NAMALWA (cell line): ENCODE data around the gene CCL15.
"Not testable (repeated sequence)": the region's sequence is repeated elsewhere in the genome, so short reads cannot be mapped to it uniquely, and the experiment has no call there.

Experiments used
- DNase-seq: peaks from one replicate; pipeline ENCODE4 v3.0.0-alpha.2; 2015; ENCODE audit warnings: low spot score

CCL15 gene, protein sequence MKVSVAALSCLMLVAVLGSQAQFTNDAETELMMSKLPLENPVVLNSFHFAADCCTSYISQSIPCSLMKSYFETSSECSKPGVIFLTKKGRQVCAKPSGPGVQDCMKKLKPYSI

DNA sequence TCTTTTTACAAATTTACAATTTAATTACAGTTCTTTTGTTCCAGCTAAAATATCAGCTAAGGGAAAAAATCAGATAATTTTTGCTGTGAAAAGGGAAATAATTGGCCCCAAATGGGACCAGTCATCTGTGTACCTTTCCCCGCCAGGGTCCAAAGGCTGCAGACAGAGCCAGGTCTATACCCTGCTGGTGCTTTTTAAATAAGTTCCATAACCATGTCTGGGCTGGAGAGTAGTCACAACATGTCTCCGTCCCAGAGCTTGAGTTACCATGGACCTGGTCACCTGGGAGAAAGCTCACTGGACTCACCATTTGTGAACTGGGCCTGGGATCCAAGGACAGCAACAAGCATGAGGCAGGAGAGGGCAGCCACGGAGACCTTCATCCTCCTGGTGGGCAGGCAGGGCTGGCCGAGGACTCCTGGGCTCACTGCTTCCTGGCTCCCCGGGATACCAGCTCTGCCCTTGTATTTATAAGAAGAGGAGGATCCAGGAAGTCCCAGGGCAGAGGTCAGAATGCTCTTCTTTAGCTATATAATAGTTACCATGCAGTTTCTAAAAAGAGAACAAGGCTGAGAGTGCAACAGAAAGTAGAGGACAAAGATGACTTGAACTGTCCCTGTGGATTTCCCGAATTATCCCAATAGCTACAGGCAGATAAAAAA is at the start of gene CCL15:
TSS of gene CCL15 (minus strand) at position 444 of the 662 bp plus-strand sequence. CDS start at position 383, 61 bp downstream.
- DNase-seq, result no peak

DNA sequence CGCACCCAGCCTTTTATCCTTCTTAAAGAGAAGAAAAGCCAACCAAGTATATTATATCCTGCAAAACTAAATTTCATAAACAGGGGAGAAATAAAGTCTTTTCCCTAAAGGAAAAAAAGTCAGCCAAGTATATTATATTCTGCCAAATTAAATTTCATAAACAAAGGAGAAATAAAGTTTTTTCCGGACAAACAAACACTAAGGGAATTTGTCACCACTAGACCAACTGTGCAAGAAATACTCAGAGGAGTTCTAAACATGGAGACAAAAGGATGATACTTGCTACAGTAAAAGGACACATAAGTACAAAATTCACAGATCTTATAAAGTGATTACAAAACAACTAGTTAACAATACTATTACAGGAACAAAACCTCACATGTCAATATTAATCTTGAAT is 48.3 kb upstream of the CCL15 start:
- no peak for DNase-seq

DNA sequence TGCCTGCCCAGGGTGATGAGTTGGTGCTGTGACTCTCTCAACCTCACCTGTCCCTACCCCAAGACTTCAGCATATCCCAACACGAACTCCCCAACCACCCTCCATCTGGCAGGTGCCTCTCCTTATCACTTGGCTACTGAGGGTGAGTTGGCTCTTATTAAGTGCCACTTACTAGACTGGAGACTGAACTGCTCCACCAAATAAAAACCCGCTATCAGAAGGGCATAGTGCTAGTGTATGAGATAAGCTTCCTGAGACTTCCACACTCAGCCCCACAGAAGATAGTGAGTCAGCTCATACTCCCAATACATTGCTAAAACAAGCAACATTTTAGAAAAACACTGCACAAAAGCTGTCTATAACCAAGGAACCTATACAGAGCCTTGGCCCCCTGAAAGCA is 46.7 kb upstream of the CCL15 start:
- no peak for DNase-seq

DNA sequence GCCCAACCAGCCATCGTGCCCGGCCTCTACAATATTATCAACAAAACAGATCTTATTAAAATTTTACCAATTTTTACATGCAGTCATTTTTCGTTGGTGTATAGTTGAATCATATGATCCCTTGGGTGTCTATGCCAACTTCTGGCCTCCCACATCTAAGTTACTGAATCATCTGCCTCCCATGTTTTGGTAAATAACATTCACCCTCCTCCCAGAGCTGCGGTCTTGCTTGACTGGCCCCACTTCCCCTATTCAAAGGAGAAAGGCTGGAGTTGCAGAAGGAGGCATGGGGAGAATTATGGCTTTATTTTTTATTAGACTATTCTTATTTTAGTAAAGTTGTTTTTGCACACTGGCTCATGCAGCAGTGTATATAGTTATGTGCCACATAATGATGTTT is 34.9 kb upstream of the CCL15 start:
- no peak for DNase-seq

DNA sequence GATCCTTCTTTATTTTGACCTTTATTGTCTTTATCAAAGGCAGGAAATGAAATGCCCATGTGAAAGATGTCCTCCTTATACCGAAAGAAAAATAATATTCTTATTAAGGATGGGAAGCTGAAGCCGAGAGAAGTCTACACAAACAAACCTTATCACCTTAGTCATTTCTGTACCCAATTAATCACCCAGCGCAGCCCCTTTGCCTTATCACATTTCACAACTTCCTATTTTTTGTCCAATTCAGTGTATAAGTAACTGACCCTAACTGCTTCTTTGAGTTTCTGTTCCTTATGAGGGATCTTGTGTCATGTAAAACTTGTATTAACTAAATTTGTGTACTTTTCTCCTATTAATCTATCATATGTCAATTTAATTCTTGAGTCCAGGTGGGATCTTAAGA is 32.8 kb upstream of the CCL15 start:
- peak; percentile 15 for DNase-seq

DNA sequence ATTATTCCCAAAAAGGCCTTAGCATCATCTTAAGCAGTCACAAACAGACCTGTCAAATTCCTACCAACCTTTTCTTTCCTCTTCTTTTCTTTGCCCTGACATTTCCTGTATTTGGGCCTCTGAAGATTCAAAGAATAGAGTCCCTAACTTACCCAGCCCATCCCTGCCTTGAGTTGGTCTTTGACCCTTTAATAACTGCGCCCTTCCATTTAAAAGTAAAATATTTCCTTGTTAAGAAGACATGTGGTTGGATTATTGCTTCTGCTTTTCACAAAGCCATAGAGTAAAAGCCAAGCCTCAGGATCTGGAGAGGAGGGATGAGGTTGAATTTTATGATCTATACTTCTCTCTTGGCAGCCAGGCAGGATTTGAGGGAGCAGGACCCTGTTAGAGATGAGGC is 29.6 kb upstream of the CCL15 start:
- no peak for DNase-seq

DNA sequence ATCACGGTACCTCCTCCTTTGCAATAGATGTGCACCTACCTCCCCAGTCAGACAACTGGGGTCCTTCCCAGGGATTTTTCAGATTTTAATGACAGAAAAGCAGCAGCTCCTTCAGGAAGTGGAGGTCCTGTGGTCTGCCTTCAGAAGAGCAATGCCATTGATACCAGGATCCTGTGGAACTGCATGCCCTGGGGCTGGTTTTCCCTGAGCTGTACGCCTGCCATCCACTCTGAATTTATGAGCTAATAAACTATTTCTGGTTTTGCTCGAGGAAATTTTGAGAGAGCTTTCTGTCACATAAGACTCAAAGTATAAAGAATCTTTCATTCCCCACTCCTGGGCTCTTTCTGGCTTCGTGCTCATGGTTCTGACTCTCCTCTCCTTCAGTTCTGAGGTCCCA is 26.4 kb upstream of the CCL15 start:
- DNase-seq, result no peak

DNA sequence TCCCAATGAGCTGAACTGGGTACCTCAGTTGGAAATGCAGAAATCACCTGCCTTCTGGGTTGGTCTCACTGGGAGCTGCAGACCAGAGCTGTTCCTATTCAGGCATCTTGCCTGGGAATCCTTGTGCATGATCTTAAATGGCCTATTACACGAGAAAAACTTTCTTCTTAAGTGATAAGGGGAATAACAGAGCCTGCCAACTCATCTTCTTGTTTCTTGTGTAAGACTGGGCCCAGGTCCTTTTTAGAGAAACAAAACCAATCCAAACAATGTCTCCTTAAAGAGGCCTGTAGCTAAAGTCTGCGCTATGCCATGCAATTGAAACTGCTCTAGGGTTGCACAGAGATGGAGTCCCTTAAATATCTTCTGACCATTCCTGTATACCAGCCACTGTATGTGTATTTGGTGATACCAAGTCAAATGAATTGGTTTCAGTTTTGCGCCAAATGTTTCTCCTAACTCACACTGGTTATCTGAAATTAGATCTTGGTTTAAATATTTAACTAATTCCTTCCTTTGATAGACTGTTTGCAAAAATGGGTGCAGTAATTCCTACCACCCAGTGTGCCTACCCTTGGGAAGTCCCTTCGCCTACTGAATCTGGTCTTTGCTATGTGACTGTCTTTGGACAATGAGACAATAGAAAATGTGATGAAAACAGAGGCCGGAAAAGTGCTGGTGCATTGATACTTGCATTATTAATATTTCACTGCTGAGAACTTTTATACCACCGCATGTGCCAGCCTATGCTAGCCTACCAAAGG is 22.9 kb upstream of the CCL15 start:
- DNase-seq, result no peak

DNA sequence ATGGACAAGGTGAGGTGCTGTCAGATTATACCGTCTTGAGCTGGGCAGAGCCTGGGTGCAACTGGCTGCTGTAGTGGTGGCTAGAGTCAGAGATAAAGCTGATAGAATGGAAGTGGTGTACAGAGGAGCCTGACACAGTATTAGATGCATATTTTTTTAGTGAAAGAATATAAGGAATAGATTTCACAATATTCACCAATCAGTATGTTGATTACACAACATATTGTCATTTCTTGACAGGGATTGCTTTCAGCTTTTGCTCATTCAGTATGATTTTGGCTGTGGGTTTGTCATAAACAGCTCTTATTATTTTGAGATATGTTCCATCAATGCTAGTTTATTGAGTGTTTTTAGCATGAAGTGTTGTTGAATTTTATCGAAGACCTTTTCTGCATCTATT is 18.1 kb upstream of the CCL15 start:
- DNase-seq, result no peak

DNA sequence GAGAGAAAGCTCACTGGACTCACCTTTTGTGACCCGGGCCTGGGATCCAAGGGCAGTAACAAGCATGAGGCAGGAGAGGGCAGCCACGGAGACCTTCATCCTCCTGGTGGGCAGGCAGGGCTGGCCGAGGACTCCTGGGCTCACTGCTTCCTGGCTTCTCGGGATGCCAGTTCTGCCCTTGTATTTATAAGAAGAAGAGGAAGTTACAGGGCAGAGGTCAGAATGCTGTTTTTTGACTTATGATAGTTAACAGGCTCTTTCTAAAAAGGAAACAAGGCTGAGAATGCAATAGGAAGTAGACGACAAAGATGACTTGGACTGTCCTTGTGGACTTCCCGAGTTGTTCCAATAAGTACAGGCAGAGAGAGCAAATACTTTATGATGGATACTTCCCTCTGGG is 16.4 kb upstream of the CCL15 start, which contains the start of gene CCL23:
TSS of gene CCL23 (minus strand) at position 174 of the 400 bp plus-strand sequence. CDS start at position 99, 75 bp downstream.
- DNase-seq, result no peak

DNA sequence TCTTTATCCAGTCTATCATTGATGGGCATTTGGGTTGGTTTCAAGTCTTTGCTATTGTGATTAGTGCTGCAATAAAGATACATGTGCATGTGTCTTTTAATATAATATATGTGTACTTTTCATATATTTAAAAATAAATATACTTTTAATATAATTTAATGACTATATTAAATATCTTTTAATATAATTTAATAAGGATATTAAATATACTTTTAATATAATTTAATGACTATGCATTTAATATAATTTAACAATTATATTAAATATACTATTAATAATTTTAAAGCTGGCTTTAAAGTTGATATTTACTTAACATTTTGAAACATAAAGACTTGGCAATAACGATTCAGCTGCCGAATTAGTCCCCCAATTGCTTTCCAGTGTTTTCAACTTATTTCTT is 15.2 kb upstream of the CCL15 start:
- no peak for DNase-seq

DNA sequence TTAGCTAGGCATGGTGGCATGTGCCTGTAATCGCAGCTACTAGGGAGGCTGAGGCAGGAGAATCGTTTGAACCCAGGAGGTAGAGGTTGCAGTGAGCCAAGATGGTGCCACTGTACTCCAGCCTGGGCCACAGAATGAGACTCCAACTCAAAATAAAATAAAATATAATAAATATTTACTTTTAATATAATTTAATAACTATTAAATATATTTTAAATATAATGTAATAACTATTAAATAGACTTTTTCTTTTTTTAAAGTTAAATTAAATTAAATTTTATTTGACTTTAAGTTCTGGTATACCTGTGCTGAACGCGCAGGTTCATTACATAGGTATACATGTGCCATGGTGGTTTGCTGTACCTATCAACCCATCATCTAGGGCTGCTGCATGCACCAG is 14.5 kb upstream of the CCL15 start:
- not testable (repeated sequence) for DNase-seq

DNA sequence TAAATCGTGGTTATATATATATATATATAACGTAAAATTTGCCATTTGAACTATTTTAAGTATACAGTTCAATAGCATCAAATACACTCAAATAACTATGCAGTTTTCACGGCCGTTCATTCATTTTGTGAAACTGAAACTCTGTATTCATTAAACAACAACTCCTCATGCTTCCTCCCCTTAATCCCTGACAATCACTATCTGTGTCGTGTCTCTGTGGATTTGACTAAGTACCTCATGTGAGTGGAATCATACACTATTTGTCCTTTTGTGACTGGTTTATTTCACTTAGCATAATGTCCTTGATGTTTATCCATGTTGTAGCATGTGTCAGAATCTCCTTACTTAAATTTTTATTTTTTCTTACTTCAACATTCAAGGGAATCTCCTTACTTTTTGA is 13.6 kb upstream of the CCL15 start:
- DNase-seq, result no peak

DNA sequence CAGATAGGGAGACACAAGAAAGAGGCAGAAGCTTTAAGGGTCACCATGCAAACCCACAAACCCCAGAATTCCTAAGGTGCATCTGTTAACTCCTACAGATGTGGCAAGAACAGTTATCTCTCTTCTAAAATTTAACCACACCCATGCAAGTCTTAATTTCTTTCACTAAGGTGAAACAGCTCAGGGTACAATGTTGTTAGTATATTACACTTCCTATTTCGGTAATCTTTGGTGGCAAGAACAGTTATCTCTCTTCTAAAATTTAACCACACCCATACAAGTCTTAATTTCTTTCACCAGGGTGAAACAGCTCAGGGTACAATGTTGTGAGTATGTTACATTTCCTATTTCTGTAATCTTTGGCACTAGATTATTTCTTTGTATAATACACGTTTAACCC is 9.8 kb upstream of the CCL15 start:
- DNase-seq, result no peak

DNA sequence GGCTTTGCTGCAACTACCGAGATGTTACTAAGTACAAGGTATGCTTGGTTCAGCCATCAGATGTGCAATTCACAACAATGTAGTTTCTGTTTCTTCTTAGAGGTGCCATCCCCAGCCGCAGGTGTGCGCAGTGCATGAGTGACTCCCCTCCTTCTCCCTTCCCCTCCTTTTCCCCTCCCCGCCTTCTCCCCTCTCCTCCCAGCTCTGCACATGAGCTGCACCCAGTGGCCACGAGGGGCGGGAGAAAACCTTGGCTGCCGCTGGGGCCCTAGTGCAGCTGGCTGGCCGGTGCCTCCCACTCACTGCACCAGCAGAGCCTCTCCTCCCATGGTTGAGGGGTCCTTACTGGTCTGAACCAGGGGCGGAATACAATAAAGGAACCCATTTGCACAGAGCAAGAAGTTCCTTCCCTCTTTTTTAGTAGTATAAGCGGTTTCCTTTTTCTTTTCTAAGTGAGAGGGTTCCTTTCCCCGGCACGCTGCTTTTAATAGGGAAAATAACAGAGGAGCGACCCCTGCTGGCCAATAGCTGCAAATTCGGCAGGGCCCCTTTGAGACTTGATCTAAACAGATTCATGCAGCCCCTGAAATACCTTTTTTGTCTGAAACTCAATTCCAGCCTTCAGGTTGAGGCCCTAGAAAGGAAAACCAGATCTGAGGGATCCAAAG is 7.8 kb upstream of the CCL15 start:
- peak; percentile 40 for DNase-seq

DNA sequence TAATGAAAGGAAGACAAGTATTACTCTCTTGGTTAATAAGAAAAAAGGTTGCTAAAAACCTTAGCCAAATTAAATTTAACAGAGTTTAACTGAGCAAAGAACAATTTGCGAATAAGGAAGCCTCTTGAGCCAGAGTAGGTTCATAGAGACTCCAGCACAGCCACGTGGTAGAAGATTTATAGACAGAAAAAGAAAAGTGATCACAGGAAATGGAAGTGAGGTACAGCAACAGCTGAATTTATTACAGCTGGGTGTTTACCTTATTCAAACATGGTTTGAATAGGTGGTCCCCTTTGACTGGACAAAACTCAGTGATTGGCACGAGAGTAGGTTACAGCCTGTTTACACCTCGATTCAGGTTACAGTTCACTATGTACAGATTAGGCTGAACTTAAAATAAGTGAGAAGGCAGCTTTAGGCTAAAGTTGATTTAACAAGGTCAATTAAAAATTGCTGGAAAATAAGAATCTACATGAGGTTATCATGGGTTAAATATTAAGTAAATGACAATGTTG is 3.3 kb upstream of the CCL15 start:
- peak; percentile 12 for DNase-seq

DNA sequence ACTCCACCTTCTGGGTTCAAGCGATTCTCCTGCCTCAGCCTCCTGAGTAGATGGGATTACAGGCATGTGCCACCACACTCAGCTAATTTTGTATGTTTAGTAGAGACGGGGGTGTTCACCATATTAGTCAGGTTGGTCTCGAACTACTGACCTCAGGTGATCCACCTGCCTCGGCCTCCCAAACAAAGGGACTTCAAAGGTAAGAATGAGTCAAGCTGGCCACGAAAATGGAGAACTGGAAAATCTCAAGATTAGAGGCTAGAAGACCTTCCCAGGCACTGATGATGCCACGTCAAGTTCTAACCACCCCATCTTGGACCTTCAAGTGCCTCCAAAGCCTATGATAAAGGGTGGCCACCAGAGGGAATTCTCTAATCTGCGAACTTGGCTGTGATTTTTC is 1.3 kb upstream of the CCL15 start:
- DNase-seq, result no peak

DNA sequence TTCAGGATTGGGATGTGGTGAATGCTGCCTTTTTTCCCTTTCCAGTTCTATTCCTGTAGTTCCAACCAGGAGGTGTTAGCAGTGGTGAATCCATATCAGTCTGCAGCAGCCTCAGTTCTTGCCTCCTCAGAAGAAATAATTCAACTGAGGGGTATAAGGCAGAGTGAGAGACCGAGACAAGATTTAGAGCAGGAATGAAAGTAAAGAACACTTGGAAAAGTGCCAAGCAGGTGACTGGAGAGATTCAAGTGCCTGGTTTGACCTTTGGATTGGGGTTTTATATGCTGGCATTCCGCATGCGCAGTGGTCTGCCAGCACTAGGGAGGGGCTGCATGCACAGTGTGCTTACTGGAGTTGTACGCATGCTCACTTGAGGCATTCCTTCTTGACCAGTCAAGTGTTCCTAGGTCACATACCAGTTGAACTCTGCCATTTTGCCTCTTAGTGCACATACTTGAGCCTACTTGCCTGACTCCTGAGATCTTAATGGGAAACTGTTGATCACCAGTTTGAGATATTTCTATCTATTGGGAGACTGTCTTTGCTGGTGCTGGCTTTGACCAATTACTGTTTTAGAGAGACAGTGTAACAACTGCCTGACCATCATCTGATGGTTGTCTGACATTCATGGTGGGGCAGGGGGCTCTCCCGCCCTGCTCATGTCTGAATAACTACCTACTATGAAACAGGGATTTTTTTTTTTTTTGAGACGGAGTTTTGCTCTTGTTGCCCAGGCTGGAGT is 680 bp upstream of the CCL15 start:
- DNase-seq, result no peak

DNA sequence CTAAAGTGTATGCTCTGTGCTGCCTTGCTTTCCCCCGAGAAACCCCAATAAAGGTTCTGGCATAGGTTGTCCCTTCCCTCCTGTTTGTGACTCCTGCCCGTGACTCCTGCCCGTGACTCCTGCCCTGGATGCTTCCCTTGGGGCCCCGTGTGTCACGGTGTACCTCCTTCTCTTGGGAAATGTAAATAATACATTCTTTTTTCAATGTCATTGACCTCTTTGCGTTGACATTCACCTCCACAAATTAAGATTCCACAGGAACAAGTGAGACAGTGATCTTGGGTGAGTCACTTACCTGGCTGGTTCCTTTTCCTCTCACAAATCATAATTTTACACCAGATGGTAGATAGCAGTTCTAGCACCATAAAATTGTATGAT is 632 bp downstream of the CCL15 start:
- DNase-seq, result no peak

DNA sequence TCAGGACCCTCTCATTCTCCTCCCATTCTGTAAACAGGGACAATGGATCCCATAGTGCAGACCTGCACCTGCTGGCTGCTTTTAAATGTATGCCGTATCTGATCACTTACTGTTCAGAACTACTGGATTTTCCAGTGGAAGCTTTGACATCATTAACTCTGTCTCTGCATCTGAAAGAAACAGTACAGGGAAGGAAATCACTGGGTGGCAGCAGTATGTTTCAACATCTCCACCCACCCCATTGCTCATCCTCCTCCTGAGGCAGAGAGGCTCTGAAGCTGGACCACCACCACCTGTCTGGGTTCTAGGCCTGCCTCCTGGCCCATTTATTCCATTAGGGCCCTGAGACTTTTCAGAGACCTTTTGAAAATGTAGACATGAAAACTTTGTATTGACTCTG is 2.6 kb downstream of the CCL15 start:
- DNase-seq, result no peak

DNA sequence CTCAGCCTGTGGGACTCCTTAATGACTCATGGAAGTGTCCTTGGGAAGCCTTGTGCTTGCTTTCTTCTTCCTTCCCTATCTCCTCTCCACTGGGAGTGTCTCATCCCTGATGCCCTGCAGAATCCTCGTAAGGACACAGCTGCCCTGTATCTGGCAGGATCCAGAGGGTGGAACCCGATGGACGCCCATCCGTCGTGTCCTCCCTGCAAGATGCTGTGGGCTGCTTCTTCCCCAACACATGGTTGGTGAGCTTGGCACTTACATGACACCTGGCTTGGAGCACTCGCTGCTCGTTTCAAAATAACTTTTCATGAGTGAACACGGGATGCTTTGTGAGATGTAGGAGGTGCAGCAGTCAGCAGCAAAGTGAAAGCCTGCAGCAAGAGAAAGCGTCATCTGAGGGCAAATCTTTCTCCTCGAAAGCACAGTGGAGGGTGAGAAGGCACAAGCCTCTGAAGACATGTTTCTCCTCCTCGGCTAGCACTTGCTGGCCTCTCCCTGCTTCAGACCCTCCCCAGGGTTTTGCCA is 3.3 kb downstream of the CCL15 start:
- no peak for DNase-seq

DNA sequence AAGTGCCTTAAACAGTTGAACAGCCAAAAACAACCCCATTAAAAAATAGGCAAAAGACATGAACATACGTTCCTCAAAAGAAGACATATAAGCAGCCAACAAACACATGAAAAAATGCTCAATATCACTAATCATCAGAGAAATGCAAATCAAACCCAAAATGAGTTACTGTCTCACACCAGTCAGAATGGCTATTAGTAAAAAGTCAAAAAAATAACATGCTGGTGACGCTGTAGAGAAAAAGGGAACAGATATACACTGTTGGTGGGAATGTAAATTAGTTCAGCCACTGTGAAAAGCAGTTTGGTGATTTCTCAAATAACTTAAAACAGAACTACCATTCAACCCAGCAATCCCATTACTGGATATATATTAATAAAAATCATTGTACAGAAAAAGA is 6.0 kb downstream of the CCL15 start:
- DNase-seq, result not testable (repeated sequence)
